ENCODE measurements around the gene CHD9.

Gene CHD9

DNA sequence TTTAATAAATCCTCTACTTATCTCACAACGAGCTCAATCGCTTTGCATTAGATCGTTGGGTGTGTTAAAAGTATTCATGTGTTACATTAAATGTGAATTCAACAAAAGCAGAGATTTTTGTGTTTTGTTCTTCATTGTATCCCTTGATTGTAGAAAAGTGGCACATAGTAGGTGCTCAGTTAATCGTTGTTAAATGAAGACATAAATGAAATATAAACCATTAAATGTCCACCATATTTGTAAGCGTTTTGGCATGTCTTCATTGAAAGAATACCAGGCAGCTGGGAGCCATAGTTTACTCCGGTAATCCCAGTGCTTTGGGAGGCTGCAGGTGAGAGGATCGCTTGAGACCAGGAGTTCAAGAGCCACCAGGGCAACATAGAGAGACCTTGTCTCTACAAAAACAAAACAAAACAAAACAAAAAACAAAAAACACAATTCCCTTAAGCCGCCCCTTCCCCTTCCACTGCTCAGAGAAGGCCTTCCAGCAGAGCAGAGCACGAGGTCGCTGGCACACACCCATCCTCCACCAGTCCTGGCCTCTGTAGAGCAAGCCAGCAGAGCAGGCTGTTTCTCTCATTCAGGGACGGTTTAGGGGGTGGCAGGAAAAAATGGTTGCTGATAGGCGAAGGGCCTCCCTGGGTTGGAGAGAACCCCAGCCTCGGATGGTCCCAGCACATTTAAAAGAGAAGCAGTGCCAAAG, 673 bp upstream of the CHD9 start:
- H3K9me3 Mint-ChIP-seq: no peaks in the 10 kb centered on the region
- DNase-seq: no peak
- TF ChIP-seq CTCF (IDR thresholded peaks at IDR 0.05): no peak
- H3K36me3 Mint-ChIP-seq (ENCODE audit: low read depth): no peaks in the 10 kb centered on the region
- peaks cover 33% of the 10 kb centered on the region for H3K4me1 Mint-ChIP-seq
- peak overlapping the region; percentile 71 for H3K4me3 Mint-ChIP-seq
- H3K27me3 Mint-ChIP-seq (ENCODE audit: low read depth, poor library complexity): peaks cover 5% of the 10 kb centered on the region
- no peak overlapping the region for H3K27ac Mint-ChIP-seq

GRCh38 chr16:53055541-53056391, 975 bp downstream of the CHD9 start:
- H3K27me3 Mint-ChIP-seq (ENCODE audit: low read depth, poor library complexity): peaks cover 5% of the 10 kb centered on the region
- peak overlapping the region; percentile 90 for H3K4me3 Mint-ChIP-seq
- DNase-seq: no peak
- no peak for TF ChIP-seq CTCF (IDR thresholded peaks at IDR 0.05)
- no peaks in the 10 kb centered on the region for H3K36me3 Mint-ChIP-seq (ENCODE audit: low read depth)
- peaks cover 34% of the 10 kb centered on the region for H3K4me1 Mint-ChIP-seq
- no peaks in the 10 kb centered on the region for H3K9me3 Mint-ChIP-seq
- H3K27ac Mint-ChIP-seq: peak overlapping the region; percentile 97

GRCh38 chr16:53056392-53056881, 1.6 kb downstream of the CHD9 start:
- TF ChIP-seq CTCF (IDR thresholded peaks at IDR 0.05): no peak
- no peak overlapping the region for H3K27ac Mint-ChIP-seq
- peaks cover 38% of the 10 kb centered on the region for H3K4me1 Mint-ChIP-seq
- H3K27me3 Mint-ChIP-seq (ENCODE audit: low read depth, poor library complexity): peaks cover 5% of the 10 kb centered on the region
- no peaks in the 10 kb centered on the region for H3K36me3 Mint-ChIP-seq (ENCODE audit: low read depth)
- peak overlapping the region; percentile 18 for H3K4me3 Mint-ChIP-seq
- H3K9me3 Mint-ChIP-seq: no peaks in the 10 kb centered on the region
- no peak for DNase-seq

GRCh38 chr16:53057658-53058057, 2.9 kb downstream of the CHD9 start:
- Mint-ChIP-seq H3K27me3 (ENCODE audit: low read depth, poor library complexity) (peaks cover 5% of the 10 kb centered on the region), H3K4me3 (no peak overlapping the region), H3K4me1 (peaks cover 46% of the 10 kb centered on the region), H3K9me3 (no peaks in the 10 kb centered on the region), H3K27ac (no peak overlapping the region), H3K36me3 (ENCODE audit: low read depth) (no peaks in the 10 kb centered on the region)
- no peak for DNase-seq
- no peak for TF ChIP-seq CTCF (IDR thresholded peaks at IDR 0.05)

- no peaks in the 10 kb centered on the region for H3K36me3 Mint-ChIP-seq (ENCODE audit: low read depth)
- H3K4me3 Mint-ChIP-seq: no peak overlapping the region
- TF ChIP-seq CTCF (IDR thresholded peaks at IDR 0.05): no peak
- DNase-seq: no peak
- peaks cover 5% of the 10 kb centered on the region for H3K27me3 Mint-ChIP-seq (ENCODE audit: low read depth, poor library complexity)
- H3K9me3 Mint-ChIP-seq: no peaks in the 10 kb centered on the region
- peak overlapping the region; percentile 90 for H3K27ac Mint-ChIP-seq
- peaks cover 41% of the 10 kb centered on the region for H3K4me1 Mint-ChIP-seq
These were observed 3.6 kb downstream of the CHD9 start for GRCh38 chr16:53058441-53058840.

Data from nephron progenitor cell (in vitro differentiated cells).